GM21737 (cell line): Measurements from ENCODE around the gene GLI2.

ENCODE experiments used
- ATAC-seq: cut with Tn5 transposase; IDR thresholded peaks from one replicate; pipeline ENCODE4 v1.9.1; 2021; ENCODE audit warnings: mild to moderate bottlenecking, moderate library complexity; ENCODE audit not compliant: unreplicated experiment

The GLI2 gene

DNA sequence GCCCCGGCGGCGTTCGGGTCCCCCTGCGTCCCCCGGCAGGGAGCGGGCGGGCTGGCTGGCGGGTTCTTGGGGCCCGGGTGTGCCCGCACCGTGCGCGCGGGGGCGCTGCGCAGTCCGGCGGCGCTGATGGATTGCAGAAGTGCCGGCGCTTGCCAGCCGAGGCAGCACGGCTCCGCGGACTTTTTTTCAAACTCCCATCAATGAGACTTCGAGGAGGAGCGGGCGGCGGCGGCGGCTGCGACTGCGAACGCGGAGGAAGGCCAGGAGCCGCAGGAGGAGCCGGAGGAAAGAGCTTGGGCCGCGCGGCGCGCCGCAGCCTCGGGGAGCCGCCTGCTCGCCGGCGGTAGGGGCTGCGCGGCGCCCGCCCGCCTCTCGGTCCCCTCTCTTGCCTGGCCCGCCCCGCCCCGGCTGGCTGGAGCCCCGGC is at the start of gene GLI2:
Gene GLI2 (plus strand): TSS at position 123 of the 425 bp plus-strand sequence. CDS start 61,453 bp downstream, outside the sequence.
- no peak for ATAC-seq

- ATAC-seq, result no peak
Measured at GRCh38 chr2:120685974-120686297, 49.7 kb upstream of the GLI2 start.

DNA sequence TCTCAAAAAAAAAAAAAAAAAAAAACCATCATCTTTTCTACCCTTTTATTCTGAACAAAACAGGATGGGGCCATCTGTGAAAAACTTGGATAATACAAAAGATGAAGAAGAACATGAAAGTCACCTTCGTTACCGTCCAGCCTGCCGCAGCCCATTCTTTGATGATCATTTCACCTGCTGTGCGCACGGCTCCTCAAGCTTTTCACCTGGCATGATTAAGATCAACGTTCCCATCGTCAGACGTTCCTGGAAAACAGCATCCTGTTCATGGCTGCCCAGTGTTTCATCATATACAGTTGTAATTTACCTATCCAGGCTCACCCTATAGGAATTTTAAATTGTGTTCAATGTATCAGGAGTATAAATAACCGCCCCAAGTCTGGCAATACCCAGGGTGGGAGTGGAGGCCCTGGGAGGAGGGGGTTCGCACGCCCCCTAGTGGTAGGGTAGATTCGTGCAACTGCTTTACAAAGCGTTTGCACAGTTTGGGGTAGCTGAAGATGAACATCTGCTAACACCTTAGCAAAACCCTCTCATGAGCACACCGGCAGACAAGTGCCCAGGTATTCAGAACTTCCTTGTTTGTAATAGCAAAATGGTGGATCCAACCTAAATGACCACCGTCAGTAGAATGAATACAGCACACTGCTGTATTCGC is 49.0 kb upstream of the GLI2 start:
- ATAC-seq, result no peak

- no peak for ATAC-seq
Measured at GRCh38 chr2:120687210-120687609, 48.5 kb upstream of the GLI2 start.

DNA sequence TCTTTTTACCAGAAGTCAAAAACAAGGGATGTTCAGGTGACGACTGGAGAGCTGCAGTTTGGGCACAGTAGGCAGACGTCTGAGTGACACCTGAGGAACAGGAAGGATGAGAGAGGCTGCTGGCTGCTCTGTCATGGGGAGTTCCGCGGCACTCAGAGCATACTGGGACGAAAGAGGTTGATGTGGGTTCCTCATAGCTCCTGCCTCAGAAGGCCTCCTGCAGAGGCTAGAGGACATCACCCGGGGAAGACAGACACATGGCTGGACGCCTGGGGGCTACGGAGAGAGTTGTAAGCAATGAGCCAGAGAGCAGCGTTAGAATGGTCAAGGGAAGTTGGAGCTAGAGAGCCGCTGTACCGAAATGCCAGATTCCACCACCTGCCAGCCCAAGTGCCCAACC is 45.1 kb upstream of the GLI2 start:
- no peak for ATAC-seq

GRCh38 chr2:120691410-120691809 is 44.3 kb upstream of the GLI2 start:
- ATAC-seq, result no peak

DNA sequence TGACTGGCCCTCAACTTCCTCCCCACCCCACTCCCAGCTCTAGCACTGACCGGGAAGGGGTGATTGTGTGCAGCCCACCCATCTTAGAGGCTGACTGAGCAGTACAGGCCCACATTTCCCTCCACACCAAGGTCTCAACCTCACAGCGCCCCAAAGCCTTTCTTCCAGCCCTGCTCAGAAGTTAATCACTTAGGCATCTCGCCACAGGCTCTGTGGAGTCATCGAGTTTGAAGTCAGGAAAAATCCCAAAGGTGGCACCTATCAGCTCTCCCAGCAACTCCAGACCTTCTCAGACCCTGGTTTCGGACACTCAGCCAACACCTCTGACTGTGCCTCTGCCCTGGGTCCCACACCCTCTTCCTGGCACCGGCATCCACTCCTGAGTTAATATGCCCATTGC is 43.0 kb upstream of the GLI2 start:
- ATAC-seq, result no peak

GRCh38 chr2:120693121-120693520 is 42.5 kb upstream of the GLI2 start:
- ATAC-seq, result no peak

DNA sequence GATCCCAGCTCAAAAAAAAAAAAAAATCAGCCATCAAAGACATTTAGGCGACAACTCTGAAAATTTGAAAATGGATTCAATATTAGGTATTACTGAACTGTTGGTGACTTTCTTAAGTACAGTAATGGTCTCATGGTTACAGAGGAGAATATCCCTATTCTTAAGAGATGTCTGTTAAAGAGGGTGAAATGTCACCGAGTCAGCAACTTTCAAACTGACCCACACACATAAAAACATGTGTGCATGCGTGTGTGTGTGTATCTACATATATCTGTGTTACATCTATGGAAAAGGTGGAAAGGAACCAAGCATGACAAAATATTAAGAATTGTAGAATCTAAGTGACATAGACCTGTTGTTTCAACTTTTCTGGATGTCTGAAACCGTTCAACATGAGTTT is 41.6 kb upstream of the GLI2 start:
- ATAC-seq, result no peak

GRCh38 chr2:120697471-120697870 is 38.2 kb upstream of the GLI2 start:
- ATAC-seq, result no peak

DNA sequence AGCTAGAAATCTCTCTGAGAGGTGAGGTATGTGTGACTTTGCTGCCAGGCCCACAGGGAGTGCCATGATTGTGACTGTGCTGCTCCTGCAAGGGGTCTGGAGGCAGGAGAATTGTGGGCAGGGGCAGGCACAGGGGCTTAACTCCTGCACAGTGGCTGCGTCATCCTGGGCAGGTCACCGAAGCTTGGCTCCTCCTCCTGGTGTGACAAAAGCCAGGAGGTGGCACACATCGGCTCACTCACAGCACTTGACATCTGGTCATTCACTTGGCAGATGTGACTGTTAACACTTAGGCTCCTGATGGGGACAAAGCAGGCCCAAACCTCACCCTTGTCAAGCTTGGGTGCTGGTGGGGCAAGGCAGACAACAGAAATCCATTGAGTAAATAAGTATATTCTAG is 36.4 kb upstream of the GLI2 start:
- no peak for ATAC-seq

- no peak for ATAC-seq
Measured at GRCh38 chr2:120700659-120701058, 35.0 kb upstream of the GLI2 start.

- no peak for ATAC-seq
Measured at GRCh38 chr2:120701096-120701495, 34.6 kb upstream of the GLI2 start.

- no peak for ATAC-seq
Measured at GRCh38 chr2:120701499-120701898, 34.2 kb upstream of the GLI2 start.

GRCh38 chr2:120702061-120702460 is 33.6 kb upstream of the GLI2 start:
- ATAC-seq, result no peak

DNA sequence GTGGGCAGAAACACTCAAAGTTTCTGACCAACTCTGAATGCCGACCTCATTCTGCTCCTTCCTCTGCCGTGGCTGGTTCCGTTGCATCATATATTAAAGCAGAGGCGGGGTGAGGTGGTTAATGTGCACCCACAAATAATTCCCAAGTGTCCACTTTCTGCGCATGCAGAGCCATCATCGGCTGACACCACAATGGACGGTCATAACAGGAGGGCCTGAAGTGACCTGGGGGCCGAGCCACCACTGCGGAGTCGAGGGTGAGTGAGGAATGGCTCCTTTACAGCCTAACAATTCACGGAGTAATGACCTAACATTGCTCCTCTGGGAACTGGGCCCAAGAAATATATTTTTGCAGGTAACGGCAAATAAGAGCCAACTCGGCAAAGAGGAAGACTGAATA is 32.9 kb upstream of the GLI2 start:
- ATAC-seq, result no peak

DNA sequence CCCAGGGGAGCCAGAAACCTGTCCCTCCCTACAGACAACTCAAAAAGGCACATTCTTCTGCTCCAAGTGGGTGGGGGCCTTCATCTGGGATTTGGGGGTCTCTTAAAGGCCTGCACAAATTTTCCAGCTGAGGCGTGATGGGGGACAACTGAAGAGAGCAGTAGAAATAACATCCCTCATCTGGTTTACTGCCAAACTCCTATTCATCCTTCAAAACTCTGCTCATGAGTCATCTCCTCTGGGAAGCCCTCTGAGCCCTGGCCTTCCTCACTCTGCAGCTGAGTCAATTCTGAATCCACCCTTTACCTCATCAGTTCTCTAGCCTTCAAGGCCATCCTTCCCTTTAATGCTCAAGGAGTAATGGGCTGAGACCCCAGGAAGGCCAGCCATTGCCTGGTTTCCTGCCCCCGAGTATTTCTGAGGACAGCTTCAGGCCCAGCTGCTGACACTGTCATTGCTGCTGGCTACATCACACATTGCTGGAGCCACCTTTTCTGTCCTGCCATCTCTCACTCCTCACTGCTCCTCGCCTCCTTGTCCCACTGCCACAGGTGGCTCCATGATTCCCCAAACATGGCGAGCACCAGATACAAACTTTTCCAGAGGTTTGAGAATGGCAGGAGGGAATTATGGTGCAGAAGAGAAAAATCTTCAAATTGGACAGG is 32.2 kb upstream of the GLI2 start:
- no peak for ATAC-seq

DNA sequence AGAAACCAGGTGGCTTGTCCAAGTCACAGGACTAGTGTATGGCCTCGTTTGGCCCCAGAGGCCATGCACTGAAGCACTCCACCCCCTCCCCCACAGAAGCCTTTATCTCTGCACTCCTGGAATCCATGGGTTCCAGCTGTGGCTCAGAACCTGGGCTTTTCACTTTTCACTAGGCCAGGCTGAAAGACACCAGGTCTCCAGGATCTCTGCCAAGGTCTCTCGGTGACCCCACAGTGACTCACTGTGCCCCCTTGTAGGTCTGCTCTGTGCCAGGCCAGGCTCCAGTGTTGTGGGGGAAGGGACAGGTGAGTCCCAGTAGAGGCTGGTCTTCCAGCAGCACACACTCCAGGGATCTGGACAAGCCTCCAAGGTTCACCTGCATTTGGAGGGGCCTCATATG is 31.0 kb upstream of the GLI2 start:
- ATAC-seq, result no peak

- ATAC-seq, result no peak
Measured at GRCh38 chr2:120707816-120708215, 27.9 kb upstream of the GLI2 start.

GRCh38 chr2:120708944-120709607 is 26.6 kb upstream of the GLI2 start:
- no peak for ATAC-seq

GRCh38 chr2:120709608-120710041 is 26.0 kb upstream of the GLI2 start:
- no peak for ATAC-seq

GRCh38 chr2:120710256-120710655 is 25.4 kb upstream of the GLI2 start:
- ATAC-seq, result no peak
